ENCODE results near the gene TEX261.

DNA sequence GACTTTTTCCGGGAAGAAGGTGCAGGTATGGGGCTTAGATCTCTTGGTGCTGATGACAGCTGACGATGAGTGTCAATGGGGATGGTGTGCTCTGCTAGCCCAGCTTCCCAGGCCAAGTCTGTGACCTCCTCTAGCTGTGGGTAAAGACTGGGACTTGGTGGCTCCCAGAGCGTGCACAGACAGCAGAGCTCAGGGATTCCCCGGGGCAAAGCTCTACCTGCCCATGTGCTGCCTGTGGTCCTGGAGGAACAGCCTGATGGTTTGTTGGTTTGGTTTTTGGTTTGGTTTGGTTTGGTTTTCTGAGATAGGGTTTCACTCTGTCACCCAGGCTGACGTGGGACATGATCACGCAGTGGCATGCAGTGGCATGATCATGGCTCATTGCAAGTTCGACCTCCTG is 39.8 kb downstream of the TEX261 start:
- TF ChIP-seq, protein P1, sequence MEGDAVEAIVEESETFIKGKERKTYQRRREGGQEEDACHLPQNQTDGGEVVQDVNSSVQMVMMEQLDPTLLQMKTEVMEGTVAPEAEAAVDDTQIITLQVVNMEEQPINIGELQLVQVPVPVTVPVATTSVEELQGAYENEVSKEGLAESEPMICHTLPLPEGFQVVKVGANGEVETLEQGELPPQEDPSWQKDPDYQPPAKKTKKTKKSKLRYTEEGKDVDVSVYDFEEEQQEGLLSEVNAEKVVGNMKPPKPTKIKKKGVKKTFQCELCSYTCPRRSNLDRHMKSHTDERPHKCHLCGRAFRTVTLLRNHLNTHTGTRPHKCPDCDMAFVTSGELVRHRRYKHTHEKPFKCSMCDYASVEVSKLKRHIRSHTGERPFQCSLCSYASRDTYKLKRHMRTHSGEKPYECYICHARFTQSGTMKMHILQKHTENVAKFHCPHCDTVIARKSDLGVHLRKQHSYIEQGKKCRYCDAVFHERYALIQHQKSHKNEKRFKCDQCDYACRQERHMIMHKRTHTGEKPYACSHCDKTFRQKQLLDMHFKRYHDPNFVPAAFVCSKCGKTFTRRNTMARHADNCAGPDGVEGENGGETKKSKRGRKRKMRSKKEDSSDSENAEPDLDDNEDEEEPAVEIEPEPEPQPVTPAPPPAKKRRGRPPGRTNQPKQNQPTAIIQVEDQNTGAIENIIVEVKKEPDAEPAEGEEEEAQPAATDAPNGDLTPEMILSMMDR (conservative IDR thresholded peaks at IDR 0.05; ENCODE audit: low read depth, low read length) = no peak
- no peak for TF ChIP-seq EZH2 (IDR thresholded peaks at IDR 0.05; ENCODE audit: low read length, unreplicated experiment)
- TF ChIP-seq EZH2phosphoT487 (IDR thresholded peaks at IDR 0.05; ENCODE audit: borderline replicate concordance, low read length) = no peak
